Activated CD4-positive, alpha-beta T cell treated with anti-CD3 and anti-CD28 coated beads, Interleukin-2, amount 50 U/mL, for 1 hour (primary cell): ENCODE results near the gene CMSS1.
"Not testable (repeated sequence)": the region's sequence is repeated elsewhere in the genome, so short reads cannot be mapped to it uniquely, and the experiment has no call there.

ENCODE experiments used
- DNase-seq: peaks from one replicate; pipeline ENCODE4 v3.0.0-alpha.2; 2020

CMSS1 gene

DNA sequence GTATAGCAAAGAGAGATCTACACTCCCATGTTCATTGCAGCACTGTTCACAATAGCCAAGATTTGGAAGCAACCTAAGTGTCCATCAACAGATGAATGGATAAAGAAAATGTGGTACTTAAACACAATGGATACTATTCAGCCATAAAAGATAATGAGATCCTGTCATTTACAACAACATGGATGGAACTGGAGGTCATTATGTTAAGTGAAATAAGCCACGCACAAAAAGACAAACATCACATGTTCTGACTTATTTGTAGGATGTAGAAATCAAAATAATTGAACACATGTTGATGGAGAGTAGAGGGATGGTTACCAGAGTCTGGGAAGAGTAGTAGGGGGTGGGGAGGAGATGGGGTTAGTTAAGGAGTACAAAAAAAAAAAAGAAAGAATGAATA is 278.6 kb downstream of the CMSS1 start:
- DNase-seq = not testable (repeated sequence)

DNA sequence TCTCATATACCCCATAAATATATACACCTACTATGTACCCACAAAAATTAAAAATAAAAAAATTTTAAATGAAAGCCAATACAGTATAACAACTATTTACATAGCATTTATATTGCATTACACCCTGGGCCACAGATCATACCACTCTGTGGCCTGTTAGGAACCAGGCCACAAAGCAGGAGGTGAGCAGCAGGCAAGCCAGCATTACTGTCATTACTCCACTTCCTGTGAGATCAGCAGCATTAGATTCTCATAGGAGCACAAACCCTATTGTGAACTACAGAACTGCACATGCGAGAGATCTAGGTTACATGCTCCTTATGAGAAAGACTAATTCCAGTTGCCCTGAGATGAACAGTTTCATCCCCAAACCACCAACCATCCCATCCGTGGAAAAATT is 279.2 kb downstream of the CMSS1 start:
- DNase-seq = no peak

DNA sequence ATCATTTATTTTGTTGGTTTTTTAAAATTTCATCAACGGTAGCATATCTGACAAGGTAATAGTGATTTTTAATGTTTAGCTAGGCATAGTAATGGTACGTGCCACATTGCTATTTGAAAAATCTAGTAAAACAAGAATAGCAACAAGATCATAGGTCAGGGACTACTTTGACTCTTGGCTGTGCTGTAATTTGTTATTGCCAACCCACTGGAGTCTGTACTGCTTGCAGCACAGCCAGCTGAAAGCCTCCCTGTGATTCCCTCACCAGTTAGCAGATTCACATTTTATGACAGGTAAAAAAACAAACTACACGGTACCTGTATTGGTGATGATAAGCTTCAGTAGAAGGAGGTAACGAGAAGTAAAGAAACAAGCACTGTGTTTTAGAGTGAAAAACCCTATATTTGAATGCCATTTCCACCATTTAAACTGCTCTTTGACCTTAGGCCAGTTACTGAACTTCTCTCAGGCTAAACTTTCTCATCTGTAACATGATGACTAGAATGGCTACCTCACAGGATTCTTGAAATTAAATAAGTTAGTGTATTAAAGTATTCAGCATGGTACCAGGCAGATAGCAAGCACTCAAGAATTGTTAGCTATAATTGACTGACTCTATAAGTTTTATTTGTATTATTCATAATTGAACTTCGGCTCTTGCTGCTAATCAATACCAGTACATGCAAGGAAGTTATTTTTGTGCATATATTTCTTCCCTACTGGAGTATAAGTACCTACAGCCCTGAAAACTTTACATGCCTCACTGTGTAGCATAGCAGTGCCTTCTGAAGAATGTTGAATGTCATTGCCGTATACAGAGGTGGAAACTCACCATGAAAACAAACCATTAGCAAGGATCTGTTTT is 280.5 kb downstream of the CMSS1 start:
- DNase-seq = no peak

- no peak for DNase-seq
Measured at GRCh38 chr3:100098784-100099070, 281.1 kb downstream of the CMSS1 start.

DNA sequence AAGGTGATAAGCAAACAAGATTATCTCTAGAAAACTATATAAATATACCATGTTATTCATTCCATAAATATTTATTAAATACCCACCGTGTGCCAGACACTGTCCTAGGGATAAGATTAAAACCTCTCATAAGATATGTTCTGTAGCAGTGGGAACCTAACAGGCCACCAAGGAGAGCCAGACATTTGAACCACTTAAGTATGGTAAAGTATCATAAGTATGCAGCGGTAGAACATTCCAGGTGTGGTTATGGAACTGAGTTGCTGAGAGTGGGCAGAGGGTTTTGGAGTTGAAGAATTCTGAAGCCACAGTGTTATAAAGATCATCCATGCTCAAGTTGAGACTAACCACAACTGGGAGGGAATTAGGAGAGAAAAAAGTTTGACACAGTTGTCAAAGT is 282.0 kb downstream of the CMSS1 start:
- no peak for DNase-seq

DNA sequence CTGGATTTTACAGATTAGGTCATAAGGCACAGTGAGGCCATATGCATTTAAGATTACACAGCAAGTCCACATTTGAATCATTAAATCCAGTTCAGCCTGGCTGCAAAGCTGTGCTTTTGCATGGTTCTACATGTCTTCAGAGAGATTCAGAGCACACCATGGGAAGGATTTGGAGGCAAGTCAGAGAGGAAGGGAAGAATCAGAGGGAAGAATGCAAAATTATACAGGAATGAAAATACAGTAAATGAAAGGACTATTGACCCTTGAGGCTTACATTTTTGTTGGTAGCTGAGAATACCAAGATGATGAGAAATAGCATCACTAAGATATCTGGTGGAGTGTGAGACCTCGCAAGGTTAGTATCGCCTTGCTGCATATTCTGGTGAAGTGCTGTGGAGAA is 282.8 kb downstream of the CMSS1 start:
- DNase-seq = no peak

- no peak for DNase-seq
Measured at GRCh38 chr3:100102757-100103156, 285.1 kb downstream of the CMSS1 start.

DNA sequence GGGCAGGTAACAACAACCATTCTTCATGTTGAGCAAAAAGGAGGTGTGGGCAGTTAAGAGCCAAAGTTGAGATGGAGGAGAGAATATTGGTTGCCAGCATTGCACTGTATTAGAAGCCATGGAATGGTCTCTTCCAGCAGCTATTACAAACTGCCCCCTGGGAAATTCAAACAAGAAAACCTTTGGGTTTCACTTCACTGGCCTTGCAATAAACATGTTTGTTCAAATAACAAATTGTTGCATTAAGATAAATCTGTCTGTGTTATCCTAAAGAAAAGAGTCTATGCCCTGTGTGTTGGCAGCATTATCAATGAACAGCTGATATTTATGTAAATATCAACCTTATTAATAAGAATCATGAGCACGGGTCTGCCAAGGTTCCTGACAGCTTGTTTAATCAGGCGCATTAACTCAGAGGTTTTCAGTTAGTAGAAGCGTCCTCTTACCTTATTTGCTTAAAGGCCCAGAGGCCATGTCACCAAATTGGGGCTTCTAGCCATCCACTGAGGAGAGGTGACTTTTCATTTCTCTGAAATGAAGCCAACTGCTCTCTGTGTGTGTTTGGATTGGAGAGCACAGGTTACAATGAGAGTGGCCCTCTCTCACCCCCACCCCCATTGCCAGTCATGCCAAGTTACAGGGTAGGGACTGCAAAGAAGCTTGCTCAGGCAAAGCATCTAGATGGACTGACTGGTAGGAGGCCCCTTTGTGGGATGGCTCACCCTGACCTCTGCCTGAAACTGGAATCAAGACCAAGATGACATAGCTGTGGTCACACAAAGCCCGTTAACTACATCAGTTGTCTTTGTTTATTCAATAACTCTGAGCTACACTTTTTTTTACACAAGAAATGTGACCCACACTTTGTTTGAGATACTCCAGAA is 286.1 kb downstream of the CMSS1 start:
- no peak for DNase-seq

GRCh38 chr3:100104442-100104798 is 286.8 kb downstream of the CMSS1 start:
- no peak for DNase-seq

- no peak for DNase-seq
Measured at GRCh38 chr3:100104817-100105413, 287.3 kb downstream of the CMSS1 start.

- no peak for DNase-seq
Measured at GRCh38 chr3:100105501-100105900, 287.8 kb downstream of the CMSS1 start.

DNA sequence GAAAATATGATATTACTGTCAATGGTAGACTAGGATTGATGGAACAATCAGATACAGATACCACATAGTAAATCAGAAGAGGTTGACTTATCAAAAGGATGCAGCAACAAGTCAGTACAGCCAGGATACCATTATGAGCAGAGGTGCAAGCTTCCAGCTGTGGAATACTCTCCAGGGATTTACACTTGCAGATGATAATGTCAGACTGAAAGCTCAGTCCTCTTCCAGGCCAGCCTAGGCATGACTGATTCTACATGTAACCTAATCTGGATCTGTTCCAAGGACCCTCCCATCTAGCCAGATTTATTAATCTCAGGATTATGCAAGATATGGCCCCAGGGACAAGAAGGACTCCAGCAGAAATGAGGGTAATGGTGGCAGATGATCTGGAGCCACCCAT is 288.4 kb downstream of the CMSS1 start:
- DNase-seq = no peak

DNA sequence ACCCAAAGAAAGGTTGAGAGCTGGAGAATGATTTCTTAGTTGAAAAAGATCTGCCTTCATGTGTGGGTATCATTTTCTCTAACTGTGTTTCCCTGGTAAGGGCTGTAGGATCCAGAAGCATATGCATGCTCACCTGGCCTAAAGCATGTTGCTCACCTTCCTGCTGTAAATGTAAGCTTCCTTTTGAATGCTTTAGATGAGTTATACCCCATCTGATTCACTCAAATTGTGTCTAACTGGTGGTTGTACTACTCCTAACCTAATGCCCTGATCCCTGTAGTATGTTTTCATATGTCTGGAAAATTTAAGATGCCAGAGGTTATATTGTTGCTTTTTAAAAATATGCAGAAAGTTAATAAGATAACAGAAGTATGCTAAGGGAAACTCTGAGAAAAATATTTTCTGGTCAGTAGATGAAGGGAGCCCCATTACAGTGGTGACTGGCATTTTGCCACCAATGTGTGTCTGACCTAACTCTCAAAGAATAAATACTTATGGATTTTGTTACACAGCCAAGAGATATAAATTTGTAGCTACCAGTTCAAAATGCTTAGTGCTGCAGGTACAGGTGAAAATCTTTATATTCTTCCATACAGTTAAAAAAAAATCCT is 289.0 kb downstream of the CMSS1 start:
- DNase-seq = no peak

DNA sequence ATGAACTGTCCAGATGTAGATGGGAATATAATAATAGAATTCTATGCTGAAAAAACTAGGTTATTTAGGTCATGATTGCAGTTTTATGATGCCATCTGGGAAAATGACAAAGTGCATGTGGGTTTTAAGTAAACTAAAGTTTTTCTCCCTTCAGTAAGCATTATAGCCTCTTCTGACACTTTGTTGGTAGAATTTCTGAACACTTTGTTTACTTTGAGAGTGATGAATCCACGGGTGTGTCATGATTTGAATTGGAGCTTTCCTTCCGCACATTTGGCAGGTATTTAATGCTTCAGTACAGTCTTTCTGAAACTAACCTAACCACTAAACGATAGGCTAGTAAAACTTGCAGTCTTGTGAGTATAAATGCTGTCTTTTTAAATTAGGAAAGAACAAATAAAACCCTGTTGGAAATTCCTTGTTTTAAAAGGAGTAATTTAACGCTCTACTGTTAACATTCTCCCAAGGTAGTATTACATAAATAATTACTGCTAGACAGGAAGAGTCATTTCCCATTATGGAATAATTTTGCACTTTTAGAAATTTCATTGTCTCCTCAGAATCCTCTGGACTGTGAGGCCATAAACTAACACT is 289.7 kb downstream of the CMSS1 start:
- no peak for DNase-seq

DNA sequence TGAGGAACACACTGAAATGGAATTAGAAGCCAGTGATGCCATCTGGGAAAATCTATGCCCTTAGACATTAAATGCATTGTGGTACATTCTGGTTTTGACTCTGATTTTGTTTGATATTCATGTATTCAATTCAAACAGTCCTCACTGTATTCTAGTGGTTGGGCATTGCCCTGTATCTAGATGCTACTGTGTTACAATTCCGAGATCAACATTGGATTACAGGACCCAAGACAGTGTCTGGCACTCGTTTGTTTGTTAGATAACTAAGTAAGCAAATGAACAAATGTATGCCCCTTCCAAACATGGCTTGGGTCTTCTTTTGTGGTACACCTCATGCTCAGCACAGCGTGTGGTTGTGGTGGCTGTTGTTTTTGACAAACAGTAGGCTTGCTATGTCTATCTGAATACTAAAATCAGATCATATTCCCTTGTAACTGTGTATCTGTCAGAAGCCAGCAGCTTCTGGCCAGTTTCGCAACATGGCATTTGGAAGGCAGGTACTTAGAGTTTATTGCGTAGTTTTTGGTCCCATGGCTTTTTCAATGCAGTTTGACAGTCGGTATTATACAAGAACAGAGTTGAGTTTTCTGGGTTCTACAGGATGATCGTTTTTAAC is 290.9 kb downstream of the CMSS1 start:
- no peak for DNase-seq

DNA sequence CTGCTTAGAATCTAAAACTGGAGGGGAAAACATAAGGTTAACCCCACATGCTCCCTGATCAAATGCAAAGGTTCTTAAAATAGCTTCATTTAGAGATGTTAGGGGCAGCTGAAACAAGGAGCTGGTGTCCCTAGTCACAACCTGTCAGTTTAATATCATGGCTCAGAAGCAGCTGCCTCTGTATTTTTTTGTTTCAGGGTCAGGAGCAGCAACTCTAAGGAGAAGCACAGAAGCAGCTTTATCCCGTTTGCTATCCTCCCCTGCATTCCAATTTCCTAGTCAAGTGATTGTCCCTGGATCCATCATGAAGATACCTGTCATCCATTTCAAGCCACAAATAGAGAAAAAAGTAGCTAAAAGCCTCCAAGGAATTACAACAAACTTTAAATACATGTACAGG is 292.5 kb downstream of the CMSS1 start:
- DNase-seq = no peak

GRCh38 chr3:100111728-100112127 is 294.1 kb downstream of the CMSS1 start:
- no peak for DNase-seq

DNA sequence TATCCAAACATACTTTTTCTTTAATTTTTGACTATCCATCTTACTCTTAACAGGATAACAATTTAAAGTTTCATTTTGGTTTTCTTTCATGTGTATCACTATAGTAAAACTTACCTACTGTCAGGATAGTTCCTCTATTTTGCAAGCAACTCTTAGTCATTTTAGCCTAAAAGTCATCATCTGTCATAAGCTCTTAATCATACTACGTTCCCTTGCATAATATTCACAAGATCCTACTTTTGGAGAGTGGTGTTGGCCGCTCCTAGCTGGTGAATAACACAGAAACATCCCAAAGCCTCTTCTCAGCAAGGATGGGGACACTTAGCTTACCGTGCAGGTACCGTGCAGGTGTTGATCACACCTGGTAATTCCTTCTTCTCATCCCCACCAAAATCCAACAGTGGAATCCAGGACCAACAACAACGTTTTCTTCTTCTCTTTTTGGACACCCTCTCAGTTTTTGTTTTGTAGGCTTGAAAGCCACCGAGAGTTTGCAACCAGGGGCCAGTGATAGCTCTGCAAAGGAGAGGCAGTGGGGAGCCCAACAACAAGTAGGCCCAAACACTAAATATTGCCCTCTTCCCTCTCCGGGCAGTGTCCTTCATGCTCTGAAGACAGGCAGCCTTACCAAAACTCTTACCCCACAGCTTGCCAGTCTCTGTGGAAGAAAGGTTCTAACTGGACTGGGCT is 296.2 kb downstream of the CMSS1 start:
- no peak for DNase-seq

DNA sequence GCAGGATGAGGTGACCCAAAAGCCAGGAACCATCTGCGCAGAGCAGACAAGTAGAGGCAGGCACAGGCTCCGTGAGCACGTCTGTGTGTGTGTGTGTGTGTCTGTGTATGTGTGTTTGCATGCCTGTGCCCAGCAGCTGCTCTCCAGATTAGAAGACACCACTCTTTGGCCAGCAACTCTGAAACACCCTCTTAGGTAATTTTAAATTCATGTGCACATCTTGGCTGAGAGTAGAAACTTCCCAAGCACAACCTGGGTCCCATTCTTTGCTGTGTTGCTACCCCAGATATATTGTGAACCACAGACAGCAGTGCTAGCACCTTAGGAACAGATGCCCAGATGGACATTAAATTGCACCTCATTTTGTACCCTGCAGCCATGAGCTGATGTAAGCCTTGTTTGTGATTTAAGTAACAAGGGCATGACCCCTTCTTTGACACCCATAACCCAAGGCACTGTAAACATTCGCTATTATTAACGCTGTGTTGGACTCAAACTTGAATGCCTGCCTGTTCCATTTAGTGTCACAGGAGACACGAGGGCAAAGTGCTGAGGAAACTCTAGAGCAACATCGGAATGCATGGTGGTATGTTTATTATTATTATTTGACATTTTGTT is 296.9 kb downstream of the CMSS1 start, which contains the start of gene FILIP1L:
TSS of gene FILIP1L (minus strand) at position 89 of the 618 bp plus-strand sequence.
- no peak for DNase-seq

GRCh38 chr3:100117093-100117492 is 299.4 kb downstream of the CMSS1 start:
- DNase-seq = no peak

DNA sequence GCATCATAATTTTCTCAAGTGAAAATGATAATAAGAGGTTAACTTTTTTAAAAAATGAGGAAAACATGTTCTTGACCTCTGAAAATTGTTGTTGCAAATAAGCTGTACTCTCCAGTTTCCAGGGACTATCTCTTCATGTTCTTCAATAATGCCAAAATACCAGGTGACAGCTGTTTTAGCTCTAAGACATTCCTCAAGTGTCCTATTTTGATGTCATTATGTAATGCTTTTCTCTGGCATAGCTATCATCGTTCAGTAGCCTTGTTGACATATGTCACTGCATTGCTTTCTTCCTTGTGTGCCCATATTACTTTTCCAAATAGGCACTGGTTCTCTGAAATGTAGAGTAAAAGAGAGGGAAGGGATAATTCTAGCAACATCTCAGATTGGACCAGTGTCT is 302.4 kb downstream of the CMSS1 start:
- DNase-seq = no peak
